ENCODE results near the gene SLIT3.

The SLIT3 gene

DNA sequence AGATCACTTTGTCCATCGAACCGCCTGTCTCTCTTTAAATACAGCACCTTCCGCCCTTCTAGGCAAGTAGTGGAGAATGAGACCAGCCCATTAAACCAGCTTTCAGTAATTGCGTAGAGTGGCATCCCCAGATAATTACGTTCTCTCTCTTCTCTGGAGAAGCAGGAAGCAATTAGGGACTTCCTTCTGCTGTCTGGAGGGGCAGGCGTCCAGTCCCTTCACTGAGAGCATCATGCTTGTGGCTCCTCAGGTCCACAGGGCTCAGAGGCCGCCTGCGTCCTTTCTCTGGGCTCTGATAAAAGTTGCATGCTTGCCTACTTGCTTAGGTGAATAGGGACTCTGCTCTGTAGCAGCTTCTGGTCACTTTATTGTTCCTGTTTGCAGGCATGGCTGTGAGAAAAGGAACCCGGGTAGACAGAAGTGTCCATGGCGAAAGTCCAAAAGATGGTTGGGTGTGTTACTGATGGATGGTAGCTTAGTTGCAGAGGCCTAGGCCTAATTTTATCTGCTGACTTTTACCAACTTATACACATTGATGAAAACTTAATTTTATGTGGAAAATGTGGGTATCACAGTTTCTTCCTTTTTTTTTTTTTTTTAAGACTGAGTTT is 422.7 kb downstream of the SLIT3 start:
- DNase-seq = no peak

DNA sequence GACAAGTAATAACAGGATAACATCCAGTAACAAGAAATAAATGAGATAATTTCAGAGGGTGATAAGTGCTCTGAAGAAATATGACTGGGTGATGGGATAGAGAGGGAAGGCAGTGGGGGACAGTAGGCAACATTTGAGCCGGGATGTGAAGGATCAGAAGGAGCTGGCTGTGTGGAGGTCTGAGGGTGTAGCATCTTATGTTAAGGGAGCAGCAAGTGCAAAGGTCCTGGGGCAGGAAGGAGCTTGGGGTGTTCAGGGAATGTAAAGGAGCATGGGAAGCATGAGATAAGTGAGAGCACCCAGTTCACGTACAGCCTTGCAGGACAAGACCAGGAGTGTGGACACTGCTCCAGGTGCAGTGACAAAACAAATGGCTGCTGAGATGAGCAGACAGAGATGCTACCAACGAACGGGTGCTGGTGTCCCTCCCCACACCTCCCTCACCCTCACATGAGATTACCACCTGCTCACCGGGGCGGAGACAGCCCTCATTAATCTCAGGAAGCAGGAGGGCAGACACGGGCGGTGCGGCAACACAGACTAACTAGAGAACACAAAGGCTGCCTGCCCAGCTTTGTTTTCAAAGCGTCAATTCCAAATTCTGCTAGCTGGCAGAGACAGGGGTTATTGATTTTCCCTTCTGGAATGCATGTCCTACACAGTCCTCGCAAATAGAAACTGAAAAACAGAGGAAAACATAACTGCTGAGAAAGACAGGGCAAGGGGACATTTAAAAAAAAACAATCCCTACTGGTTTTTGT is 423.6 kb downstream of the SLIT3 start:
- no peak for DNase-seq

DNA sequence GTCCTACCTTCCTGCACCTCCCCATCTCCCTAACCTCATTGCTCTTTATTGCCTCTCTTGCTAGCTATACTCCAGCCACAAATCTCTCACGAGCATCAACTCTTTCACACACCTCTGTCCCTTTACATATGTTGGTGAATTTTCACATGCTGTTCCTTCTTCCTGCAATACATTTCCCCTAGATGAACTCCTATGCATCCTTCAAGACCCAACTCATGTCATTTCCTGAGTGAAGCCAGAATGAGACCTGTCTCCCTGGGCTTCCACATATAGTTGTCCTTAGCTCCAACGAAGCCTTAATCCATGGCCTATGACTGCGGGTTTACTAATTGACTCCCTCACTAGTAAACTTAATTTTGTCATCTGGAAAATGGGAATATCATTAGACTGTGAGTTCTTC is 424.5 kb downstream of the SLIT3 start:
- no peak for DNase-seq

DNA sequence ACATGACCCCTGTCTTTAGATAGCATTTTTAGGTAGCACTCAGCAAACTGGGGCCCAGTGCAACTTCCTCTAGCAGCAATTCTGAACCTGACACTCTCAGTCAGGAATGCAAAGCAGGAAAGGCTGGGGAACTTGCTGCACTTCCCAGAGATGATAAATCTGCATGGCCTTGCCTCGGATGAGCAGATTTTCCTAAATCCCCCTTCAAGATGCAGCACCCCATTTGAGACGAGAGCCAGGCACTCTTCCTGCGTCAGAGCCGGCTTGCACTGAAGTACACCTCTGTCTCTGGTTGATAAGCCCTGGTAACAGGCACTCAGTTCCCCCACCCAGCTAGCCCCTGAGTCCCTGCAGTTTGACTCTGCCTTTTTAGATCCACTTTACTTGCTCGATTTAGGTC is 425.1 kb downstream of the SLIT3 start:
- no peak for DNase-seq

- DNase-seq = no peak
Measured at GRCh38 chr5:168874713-168875380, 426.1 kb downstream of the SLIT3 start.

DNA sequence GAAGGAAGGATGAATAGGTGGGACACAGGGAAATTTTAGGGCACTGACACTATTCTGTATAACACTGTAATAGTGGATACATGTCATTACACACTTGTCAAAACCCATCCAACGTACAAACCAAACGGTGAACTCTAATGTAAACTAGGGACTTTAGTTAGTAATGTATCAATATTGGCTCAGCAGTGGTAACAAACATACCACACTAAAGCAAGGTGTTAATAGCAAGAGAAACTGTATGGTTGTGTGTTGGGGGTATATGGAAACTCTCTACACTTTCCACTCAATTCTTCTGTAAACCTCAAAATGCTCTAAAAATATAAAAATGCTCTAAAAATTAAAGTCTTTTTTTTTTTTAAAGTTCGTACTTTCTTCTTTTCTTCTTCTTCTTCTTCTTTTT is 428.7 kb downstream of the SLIT3 start:
- DNase-seq = no peak

GRCh38 chr5:168870910-168871309 is 430.0 kb downstream of the SLIT3 start:
- DNase-seq = no peak

- DNase-seq = no peak
Measured at GRCh38 chr5:168869615-168870227, 431.2 kb downstream of the SLIT3 start.

GRCh38 chr5:168867241-168867640 is 433.7 kb downstream of the SLIT3 start:
- DNase-seq = no peak

- DNase-seq = no peak
Measured at GRCh38 chr5:168865968-168866367, 435.0 kb downstream of the SLIT3 start.

- DNase-seq = no peak
Measured at GRCh38 chr5:168863021-168863420, 437.9 kb downstream of the SLIT3 start.

- DNase-seq = no peak
Measured at GRCh38 chr5:168860503-168860902, 440.4 kb downstream of the SLIT3 start.

- DNase-seq = no peak
Measured at GRCh38 chr5:168860081-168860480, 440.9 kb downstream of the SLIT3 start.

DNA sequence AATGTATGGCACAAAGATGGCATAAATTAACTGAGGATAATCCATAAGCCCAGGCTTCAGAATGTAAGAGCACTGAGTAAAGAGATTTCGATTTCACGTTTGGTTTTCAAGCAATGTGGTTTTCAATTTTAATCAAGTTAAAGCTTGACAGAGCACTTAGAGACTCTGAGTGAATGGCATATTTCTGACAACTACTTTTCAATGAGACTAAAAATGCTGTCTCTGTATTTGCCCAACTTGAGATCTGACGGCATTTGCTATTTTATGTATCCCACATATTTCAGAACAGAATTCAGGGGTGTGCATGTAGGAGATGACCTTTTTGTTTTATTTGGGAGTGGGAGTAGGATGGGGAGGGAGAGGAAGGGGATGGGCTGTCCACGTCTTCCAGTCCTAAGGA is 441.5 kb downstream of the SLIT3 start:
- no peak for DNase-seq

- no peak for DNase-seq
Measured at GRCh38 chr5:168858994-168859393, 441.9 kb downstream of the SLIT3 start.

- no peak for DNase-seq
Measured at GRCh38 chr5:168858371-168858770, 442.6 kb downstream of the SLIT3 start.

GRCh38 chr5:168853972-168854371 is 447.0 kb downstream of the SLIT3 start:
- DNase-seq = no peak

DNA sequence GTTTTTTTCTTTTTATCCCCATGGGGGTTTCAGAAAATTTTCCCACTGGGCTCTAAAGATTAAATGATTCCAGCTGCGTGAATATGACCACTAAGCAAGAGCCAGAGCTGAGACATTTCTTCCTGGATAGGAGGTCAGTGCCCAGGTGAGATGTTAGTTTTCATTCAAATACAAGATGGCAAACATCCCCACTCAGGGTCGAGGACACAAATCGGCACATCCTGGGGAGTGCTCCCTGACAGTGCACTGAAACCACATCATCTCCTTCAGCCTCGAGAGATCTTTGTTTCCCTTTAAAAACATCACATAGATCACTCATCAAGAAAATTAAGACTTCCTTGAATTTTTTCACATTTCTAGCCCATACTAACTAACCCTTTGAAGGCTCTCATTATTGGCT is 448.6 kb downstream of the SLIT3 start:
- DNase-seq = no peak

- no peak for DNase-seq
Measured at GRCh38 chr5:168851902-168852321, 449.0 kb downstream of the SLIT3 start.

GRCh38 chr5:168850683-168851082 is 450.3 kb downstream of the SLIT3 start:
- no peak for DNase-seq

GRCh38 chr5:168848569-168848968 is 452.4 kb downstream of the SLIT3 start:
- no peak for DNase-seq

- DNase-seq = no peak
Measured at GRCh38 chr5:168847511-168848073, 453.3 kb downstream of the SLIT3 start.

DNA sequence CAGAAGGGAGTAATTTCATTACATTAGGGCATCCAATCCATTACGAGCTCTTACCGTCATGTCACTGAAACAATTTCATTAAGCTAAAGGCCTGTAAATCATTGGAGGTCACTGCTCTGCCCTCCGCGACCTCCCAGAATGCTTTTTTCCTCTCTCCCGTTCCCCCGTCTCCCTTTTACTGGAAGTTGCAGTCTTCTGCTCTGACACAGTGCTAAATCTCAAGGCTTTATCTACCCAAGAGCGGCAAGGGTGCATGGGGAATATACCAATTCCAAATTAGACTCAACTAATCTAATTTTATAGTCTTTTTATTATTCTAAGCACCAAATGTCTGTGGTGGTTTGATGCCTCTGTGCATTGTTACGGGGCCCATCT is 456.0 kb downstream of the SLIT3 start:
- DNase-seq = no peak
